H1 (cell line): ENCODE measurements around the gene KLK12.

ENCODE experiments used
- CHD2 ChIP-seq: IDR thresholded peaks from 2 replicates; pipeline ENCODE4 v1.6.1; 2012; ENCODE audit warnings: low read length, improper control_type of control experiment
- EZH2 ChIP-seq: fragments of 200-600 bp; sonication (generic); IDR thresholded peaks from 2 replicates; pipeline ENCODE4 v1.7.1; 2012; ENCODE audit warnings: low read depth, mild to moderate bottlenecking, moderate library complexity, low read length, inconsistent platforms; ENCODE audit not compliant: severe bottlenecking
- GABPA ChIP-seq: IDR thresholded peaks from 2 replicates; pipeline ENCODE4 v1.6.1; 2011; ENCODE audit warnings: mild to moderate bottlenecking, low read length, moderate library complexity, borderline replicate concordance; ENCODE audit not compliant: insufficient read depth
- KDM1A ChIP-seq: fragments of 200-600, 300-600 bp; sonication (generic); IDR thresholded peaks from 2 replicates; pipeline ENCODE4 v1.7.1; 2016; ENCODE audit warnings: mild to moderate bottlenecking, low read length, borderline replicate concordance
- NRF1 ChIP-seq: IDR thresholded peaks from 2 replicates; pipeline ENCODE4 v1.6.1; 2011; ENCODE audit warnings: mild to moderate bottlenecking, low read depth, low read length, improper control_type of control experiment
- POLR2A ChIP-seq, 2 experiments: IDR thresholded peaks; 1 replicate in 1 of 2; 2 replicates in 1 of 2; pipeline ENCODE4 v1.6.1; 2011; ENCODE audit warnings: low read depth in 2 of 2, low read length in 2 of 2, mild to moderate bottlenecking in 2 of 2; ENCODE audit errors: control extremely low read depth in 1 of 2
- SP1 ChIP-seq: IDR thresholded peaks from 2 replicates; pipeline ENCODE4 v1.6.1; 2011; ENCODE audit warnings: low read depth, low read length
- ZNF274 ChIP-seq: IDR thresholded peaks from 2 replicates; pipeline ENCODE4 v1.7.0; 2012; ENCODE audit warnings: low read length, borderline replicate concordance; ENCODE audit errors: extremely low read depth
- TF ChIP-seq, protein P1 (sequence below), 3 experiments: IDR thresholded peaks; 1 replicate in 2 of 3; 2 replicates in 1 of 3; pipeline versions ENCODE4 v1.5.1 to v1.6.1; 2011; ENCODE audit warnings: low read length in 3 of 3, mild to moderate bottlenecking in 3 of 3, inconsistent platforms in 2 of 3, low read depth in 1 of 3, moderate library complexity in 1 of 3; ENCODE audit not compliant: insufficient read depth in 1 of 3; ENCODE audit errors: control extremely low read depth in 1 of 3

DNA sequence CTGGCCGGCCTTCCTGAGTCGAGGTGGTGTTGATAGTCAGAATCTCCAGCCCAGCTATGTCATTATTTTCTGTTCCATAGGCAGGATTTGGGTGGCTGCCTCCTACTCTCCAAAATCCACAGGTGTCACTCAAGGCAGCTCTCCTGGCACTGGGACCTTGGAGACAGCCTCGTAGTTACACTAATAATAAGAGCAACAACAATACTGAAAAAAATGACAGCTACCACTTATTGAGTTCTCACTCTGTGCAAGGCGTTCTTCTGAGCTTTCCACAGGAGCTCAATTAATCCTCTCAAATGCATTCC, 12.2 kb upstream of the KLK12 start:
- TF ChIP-seq KDM1A = no peak
- TF ChIP-seq POLR2A (IDR thresholded peaks at IDR 0.05; ENCODE audit: control extremely low read depth in 1 of 2, low read depth in 2 of 2, low read length in 2 of 2) = peak in 1 of 2 experiments; percentile 39; a peak in 1 of 3 replicates
- TF ChIP-seq, protein P1, sequence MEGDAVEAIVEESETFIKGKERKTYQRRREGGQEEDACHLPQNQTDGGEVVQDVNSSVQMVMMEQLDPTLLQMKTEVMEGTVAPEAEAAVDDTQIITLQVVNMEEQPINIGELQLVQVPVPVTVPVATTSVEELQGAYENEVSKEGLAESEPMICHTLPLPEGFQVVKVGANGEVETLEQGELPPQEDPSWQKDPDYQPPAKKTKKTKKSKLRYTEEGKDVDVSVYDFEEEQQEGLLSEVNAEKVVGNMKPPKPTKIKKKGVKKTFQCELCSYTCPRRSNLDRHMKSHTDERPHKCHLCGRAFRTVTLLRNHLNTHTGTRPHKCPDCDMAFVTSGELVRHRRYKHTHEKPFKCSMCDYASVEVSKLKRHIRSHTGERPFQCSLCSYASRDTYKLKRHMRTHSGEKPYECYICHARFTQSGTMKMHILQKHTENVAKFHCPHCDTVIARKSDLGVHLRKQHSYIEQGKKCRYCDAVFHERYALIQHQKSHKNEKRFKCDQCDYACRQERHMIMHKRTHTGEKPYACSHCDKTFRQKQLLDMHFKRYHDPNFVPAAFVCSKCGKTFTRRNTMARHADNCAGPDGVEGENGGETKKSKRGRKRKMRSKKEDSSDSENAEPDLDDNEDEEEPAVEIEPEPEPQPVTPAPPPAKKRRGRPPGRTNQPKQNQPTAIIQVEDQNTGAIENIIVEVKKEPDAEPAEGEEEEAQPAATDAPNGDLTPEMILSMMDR (IDR thresholded peaks at IDR 0.05; ENCODE audit: control extremely low read depth in 1 of 3, insufficient read depth in 1 of 3, low read depth in 1 of 3, low read length in 3 of 3) = no peak
- TF ChIP-seq EZH2 = no peak
- TF ChIP-seq CHD2 = no peak
- TF ChIP-seq ZNF274 = no peak
- TF ChIP-seq SP1 = no peak
- TF ChIP-seq NRF1 = no peak
- no peak for TF ChIP-seq GABPA
